Measurements from ENCODE around the gene RBP3. TPM values are rescaled to one million over a fixed set of nuclear protein-coding genes. Genes with fewer than 3 reads are reported as not detected.

RBP3 gene
- total and polyA plus RNA-seq, 8 donors: 0.07 to 0.14 (median 0.09) TPM; not detected in 5

- Histone ChIP-seq H3K27ac (no peak overlapping the region), H3K4me3 (no peak overlapping the region), H3K36me3 (no peaks in the 10 kb centered on the region), H3K27me3 (no peaks in the 10 kb centered on the region), H3K4me1 (no peaks in the 10 kb centered on the region), H3K9me3 (no peaks in the 10 kb centered on the region)
- DNase-seq: no peak
- TF ChIP-seq CTCF (IDR thresholded peaks at IDR 0.05): no peak
- ATAC-seq: no peak
- intact Hi-C loops (cut with DNase I): no loop called here
Observed at GRCh38 chr10:47364911-47365310, 16.7 kb downstream of the RBP3 start.

- DNase-seq: no peak
- no peaks in the 10 kb centered on the region for H3K27me3 ChIP-seq
- intact Hi-C loops (cut with DNase I): no loop called here
Observed at GRCh38 chr10:47365431-47366180, 17.4 kb downstream of the RBP3 start.

GRCh38 chr10:47366181-47366631 lies 18.0 kb downstream of the RBP3 start:
- intact Hi-C loops (cut with DNase I): no loop called here
- Histone ChIP-seq H3K4me1 (no peaks in the 10 kb centered on the region), H3K9me3 (no peaks in the 10 kb centered on the region), H3K36me3 (no peaks in the 10 kb centered on the region), H3K27ac (no peak overlapping the region), H3K4me3 (no peak overlapping the region), H3K27me3 (no peaks in the 10 kb centered on the region)
- ATAC-seq: no peak
- no peak for TF ChIP-seq CTCF (IDR thresholded peaks at IDR 0.05)
- no peak for DNase-seq

More at GRCh38 chr10:47365431-47366180, 17.4 kb downstream of the RBP3 start:
- no peak for TF ChIP-seq CTCF (IDR thresholded peaks at IDR 0.05)
- Histone ChIP-seq H3K27ac (no peak overlapping the region), H3K36me3 (no peaks in the 10 kb centered on the region), H3K4me1 (no peaks in the 10 kb centered on the region), H3K4me3 (no peak overlapping the region), H3K9me3 (no peaks in the 10 kb centered on the region)
- no peak for ATAC-seq

- no peak for DNase-seq
- H3K4me3 ChIP-seq: no peak overlapping the region
- H3K27ac ChIP-seq: no peak overlapping the region
- intact Hi-C loops (cut with DNase I): no loop called here
- no peaks in the 10 kb centered on the region for H3K4me1 ChIP-seq
- ATAC-seq: no peak
- H3K36me3 ChIP-seq: no peaks in the 10 kb centered on the region
- H3K9me3 ChIP-seq: no peaks in the 10 kb centered on the region
- no peaks in the 10 kb centered on the region for H3K27me3 ChIP-seq
- TF ChIP-seq CTCF (IDR thresholded peaks at IDR 0.05): no peak
Observed at GRCh38 chr10:47366731-47367460, 18.7 kb downstream of the RBP3 start.

GRCh38 chr10:47367646-47368045 lies 19.5 kb downstream of the RBP3 start:
- Histone ChIP-seq H3K27ac (no peak overlapping the region), H3K9me3 (no peaks in the 10 kb centered on the region), H3K4me1 (no peaks in the 10 kb centered on the region), H3K27me3 (no peaks in the 10 kb centered on the region), H3K36me3 (no peaks in the 10 kb centered on the region), H3K4me3 (no peak overlapping the region)
- ATAC-seq (no peak), DNase-seq (no peak)
- no peak for TF ChIP-seq CTCF (IDR thresholded peaks at IDR 0.05)
- intact Hi-C loops (cut with DNase I): no loop called here
